ENCODE measurements around the gene TRAPPC1.
A peak's percentile ranks its signal among the peaks of the same experiment; 100 is the strongest.

Gene TRAPPC1

GRCh38 chr17:7915611-7916384 is 15.9 kb downstream of the TRAPPC1 start, which contains the start of gene RNF227:
RNF227 (minus strand) TSS chr17:7916289; CDS start chr17:7916195, 94 bp downstream.
- H3K4me1 ChIP-seq (ENCODE audit: insufficient read depth, poor library complexity, severe bottlenecking), result peaks cover 14% of the 10 kb centered on the region
- peak within 1 kb of the TSS; percentile 42 for H3K4me3 ChIP-seq (ENCODE audit: severe bottlenecking)
- H3K27ac ChIP-seq (ENCODE audit: poor library complexity, severe bottlenecking), result peak within 1 kb of the TSS; percentile 54
- ATAC-seq (ENCODE audit: low read depth) (peak; percentile 70), DNase-seq (ENCODE audit: low spot score) (peak; percentile 93)
- H3K9me3 ChIP-seq (ENCODE audit: severe bottlenecking), result no peaks in the 10 kb centered on the region
- no peaks in the 10 kb centered on the region for H3K27me3 ChIP-seq (ENCODE audit: insufficient read depth, poor library complexity, severe bottlenecking)
- TF ChIP-seq, protein P1, sequence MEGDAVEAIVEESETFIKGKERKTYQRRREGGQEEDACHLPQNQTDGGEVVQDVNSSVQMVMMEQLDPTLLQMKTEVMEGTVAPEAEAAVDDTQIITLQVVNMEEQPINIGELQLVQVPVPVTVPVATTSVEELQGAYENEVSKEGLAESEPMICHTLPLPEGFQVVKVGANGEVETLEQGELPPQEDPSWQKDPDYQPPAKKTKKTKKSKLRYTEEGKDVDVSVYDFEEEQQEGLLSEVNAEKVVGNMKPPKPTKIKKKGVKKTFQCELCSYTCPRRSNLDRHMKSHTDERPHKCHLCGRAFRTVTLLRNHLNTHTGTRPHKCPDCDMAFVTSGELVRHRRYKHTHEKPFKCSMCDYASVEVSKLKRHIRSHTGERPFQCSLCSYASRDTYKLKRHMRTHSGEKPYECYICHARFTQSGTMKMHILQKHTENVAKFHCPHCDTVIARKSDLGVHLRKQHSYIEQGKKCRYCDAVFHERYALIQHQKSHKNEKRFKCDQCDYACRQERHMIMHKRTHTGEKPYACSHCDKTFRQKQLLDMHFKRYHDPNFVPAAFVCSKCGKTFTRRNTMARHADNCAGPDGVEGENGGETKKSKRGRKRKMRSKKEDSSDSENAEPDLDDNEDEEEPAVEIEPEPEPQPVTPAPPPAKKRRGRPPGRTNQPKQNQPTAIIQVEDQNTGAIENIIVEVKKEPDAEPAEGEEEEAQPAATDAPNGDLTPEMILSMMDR (IDR thresholded peaks at IDR 0.05; ENCODE audit: poor library complexity, severe bottlenecking), result no peak
- peaks cover 11% of the 10 kb centered on the region for H3K36me3 ChIP-seq (ENCODE audit: low read depth)

DNA sequence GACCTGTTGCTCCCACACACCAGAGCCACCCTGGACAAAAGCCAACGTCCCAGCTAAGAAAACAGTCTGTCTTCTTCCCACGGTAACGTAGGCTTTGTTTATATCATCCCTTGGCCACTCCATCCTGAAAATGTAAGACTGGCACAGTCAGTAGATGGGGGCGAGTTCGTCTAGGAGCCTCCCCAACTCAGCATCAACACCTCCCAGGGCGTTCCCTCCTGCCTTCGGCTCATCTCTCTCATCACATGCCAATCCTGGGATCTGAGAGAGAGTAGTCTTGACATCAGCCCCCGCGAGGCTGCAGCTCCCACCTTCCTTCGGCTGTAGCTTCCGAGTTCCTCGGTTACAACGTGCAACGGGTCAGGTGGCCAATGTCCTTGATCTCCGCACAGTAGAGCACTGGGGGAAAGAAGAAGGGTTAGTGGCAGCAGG is 16.6 kb downstream of the TRAPPC1 start:
- Histone ChIP-seq H3K36me3 (ENCODE audit: low read depth) (peaks cover 16% of the 10 kb centered on the region), H3K9me3 (ENCODE audit: severe bottlenecking) (no peaks in the 10 kb centered on the region), H3K27ac (ENCODE audit: poor library complexity, severe bottlenecking) (peak overlapping the region; percentile 54), H3K27me3 (ENCODE audit: insufficient read depth, poor library complexity, severe bottlenecking) (no peaks in the 10 kb centered on the region), H3K4me3 (ENCODE audit: severe bottlenecking) (peak overlapping the region; percentile 42), H3K4me1 (ENCODE audit: insufficient read depth, poor library complexity, severe bottlenecking) (peaks cover 14% of the 10 kb centered on the region)
- ATAC-seq (ENCODE audit: low read depth) (peak; percentile 43), DNase-seq (ENCODE audit: low spot score) (no peak)
- TF ChIP-seq, protein P1 (IDR thresholded peaks at IDR 0.05; ENCODE audit: poor library complexity, severe bottlenecking), result no peak

DNA sequence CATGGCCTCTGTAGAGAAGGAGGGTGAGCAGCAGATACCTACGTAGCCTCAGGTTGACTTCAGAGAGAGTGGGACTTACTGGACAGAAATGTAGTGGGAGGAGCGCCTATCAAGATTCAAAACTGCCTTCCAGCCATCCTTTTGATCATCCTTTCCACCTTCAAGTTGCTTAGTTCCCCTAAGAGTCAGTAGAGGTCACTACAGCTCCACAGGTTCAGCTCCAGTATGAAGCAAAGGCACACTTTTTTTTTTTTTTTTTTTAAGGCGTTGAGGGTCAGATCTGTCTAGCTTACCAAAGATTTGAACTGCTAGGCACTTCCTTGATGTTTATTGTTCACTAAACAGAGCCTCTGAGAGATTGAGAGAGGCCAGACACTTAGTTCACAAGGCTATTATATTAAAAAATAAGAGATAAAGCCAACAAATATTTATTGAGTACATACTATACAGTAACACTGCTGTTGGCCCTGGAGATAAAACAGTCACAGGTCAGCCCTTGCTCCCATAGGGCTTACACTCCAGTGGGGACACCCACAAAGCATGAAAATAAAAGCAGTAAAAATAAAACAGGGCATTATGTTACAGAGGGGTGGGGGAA is 18.7 kb downstream of the TRAPPC1 start:
- Histone ChIP-seq H3K27ac (ENCODE audit: poor library complexity, severe bottlenecking) (no peak overlapping the region), H3K4me1 (ENCODE audit: insufficient read depth, poor library complexity, severe bottlenecking) (peaks cover 14% of the 10 kb centered on the region), H3K36me3 (ENCODE audit: low read depth) (peaks cover 33% of the 10 kb centered on the region), H3K4me3 (ENCODE audit: severe bottlenecking) (no peak overlapping the region), H3K27me3 (ENCODE audit: insufficient read depth, poor library complexity, severe bottlenecking) (no peaks in the 10 kb centered on the region), H3K9me3 (ENCODE audit: severe bottlenecking) (no peaks in the 10 kb centered on the region)
- DNase-seq (ENCODE audit: low spot score) (no peak), ATAC-seq (ENCODE audit: low read depth) (peak; percentile 40; the same call in 2 of the 3 replicates)
- TF ChIP-seq, protein P1 (IDR thresholded peaks at IDR 0.05; ENCODE audit: poor library complexity, severe bottlenecking), result peak; percentile 85

DNA sequence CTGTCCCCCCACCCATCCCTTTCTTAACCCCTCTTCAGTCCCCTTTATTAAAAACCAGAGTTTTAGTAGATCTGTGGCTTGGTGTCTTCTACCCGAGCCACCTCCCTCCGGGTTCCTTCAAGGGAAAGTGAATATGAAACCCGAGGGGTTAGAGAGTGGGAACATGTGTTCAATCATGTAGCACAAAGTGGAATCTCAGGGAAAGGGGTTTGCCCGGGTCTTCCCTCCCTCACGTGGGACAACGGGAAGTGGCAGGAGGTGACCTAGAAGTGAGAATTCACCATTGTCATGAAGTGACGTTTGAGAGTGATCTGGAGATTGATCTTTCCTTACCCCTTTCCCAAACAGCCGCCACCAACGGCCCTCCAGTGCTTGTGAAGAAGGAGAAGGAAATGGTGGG is 20.6 kb downstream of the TRAPPC1 start:
- no peak for ATAC-seq (ENCODE audit: low read depth)
- H3K4me1 ChIP-seq (ENCODE audit: insufficient read depth, poor library complexity, severe bottlenecking), result peaks cover 9% of the 10 kb centered on the region
- no peaks in the 10 kb centered on the region for H3K27me3 ChIP-seq (ENCODE audit: insufficient read depth, poor library complexity, severe bottlenecking)
- H3K9me3 ChIP-seq (ENCODE audit: severe bottlenecking), result no peaks in the 10 kb centered on the region
- TF ChIP-seq, protein P1 (IDR thresholded peaks at IDR 0.05; ENCODE audit: poor library complexity, severe bottlenecking), result no peak
- H3K27ac ChIP-seq (ENCODE audit: poor library complexity, severe bottlenecking), result no peak overlapping the region
- no peak for DNase-seq (ENCODE audit: low spot score)
- peaks cover 45% of the 10 kb centered on the region for H3K36me3 ChIP-seq (ENCODE audit: low read depth)
- no peak overlapping the region for H3K4me3 ChIP-seq (ENCODE audit: severe bottlenecking)

Measured in RWPE2 (cell line).